Stimulated activated naive CD4-positive, alpha-beta T cell treated with Interleukin-2 at 50 U/mL for 16 hours (primary cell): ENCODE results near the gene HPS5.

Experiments
- DNase-seq: peaks from one replicate; lab custom pipeline; 2025; lab: John Stamatoyannopoulos, UW

The HPS5 gene

DNA sequence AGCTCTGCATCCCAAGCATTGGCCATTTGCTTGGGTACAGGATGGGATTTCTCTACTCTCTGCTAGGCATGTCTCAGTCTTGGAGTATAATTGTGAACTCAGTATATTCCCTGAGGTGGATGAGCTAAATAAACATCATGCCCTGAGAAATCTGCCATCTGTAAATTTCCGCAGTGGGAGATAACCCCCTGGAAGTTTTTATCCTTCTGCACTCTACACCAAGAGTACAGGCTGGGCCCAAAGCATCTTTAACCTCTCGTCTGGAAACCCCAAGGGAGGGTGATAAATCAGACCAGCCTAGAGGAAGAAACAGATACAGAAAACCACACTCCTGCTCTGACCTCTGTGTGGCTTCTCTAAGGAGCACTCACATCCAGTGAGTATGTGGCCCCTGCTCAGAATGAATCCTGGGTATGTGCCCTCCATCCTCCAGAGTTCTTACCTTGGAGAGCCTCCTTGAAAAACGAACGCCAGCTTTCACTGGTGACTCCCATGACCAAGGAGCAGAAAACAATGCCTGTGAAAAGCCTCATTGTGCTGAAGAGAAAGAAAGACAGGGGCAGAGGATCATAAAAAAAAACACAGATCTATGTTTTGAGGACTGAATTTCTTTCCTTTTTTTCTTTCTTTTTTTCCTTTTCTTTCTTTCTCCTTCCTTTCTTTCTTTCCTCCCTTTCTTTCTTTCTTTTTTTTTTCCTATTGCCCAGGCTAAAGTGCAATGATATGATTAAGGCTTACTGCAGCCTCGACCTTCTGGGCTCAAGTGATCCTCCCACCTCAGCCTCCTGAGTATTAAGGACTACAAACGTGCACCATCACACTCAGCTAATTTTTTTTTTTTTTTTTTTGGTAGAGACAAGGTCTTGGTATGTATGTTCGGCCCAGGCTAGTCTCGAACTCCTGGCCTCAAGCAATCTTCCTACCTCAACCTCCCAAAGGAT, 86.3 kb downstream of the HPS5 start:
- DNase-seq, result no peak

DNA sequence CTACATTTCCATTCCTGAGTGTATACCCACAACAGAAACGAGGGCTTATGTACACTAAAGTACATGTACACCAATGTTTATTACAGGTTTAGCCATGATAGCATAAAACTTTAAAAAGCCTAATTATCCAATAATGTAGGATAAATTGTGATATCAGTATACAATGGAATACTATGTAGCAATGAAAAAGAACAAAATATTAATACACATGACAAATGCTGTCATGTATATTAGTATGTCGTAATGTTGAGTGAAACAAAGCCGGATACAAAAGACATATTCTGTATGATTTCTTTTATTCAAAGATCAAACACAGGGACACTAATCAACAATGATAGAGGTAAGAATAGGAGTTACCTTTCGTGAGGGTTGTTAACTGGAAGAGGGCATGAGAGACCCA, 88.0 kb downstream of the HPS5 start:
- DNase-seq, result no peak

DNA sequence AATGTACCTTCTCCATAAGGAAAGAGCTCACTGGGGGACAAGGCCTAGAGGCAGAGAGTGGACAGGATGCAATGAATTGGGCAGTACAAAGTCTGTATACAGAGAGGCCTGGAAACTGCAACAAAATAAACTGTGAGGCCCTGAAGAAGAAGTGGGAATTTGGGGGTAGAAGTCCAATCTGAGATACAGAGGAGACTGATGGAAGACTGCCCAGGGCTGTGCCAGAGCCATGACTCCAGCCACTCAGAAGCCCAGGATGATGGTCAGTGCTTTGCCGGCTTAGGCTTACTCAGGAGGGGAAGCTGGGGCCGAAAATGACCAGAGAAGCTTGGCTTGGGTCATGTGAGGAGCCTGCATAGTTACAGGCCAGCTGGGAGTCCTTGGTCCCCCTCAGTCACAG, 91.1 kb downstream of the HPS5 start:
- DNase-seq, result no peak

- DNase-seq, result no peak
These were observed 92.4 kb downstream of the HPS5 start for GRCh38 chr11:18229501-18229900.
